LNCaP clone FGC (cell line): ENCODE data around the gene HORMAD2.
A peak's percentile ranks its signal among the peaks of the same experiment; 100 is the strongest.

Experiments used
- DNase-seq: peaks from one replicate; pipeline ENCODE4 v3.0.0-alpha.2; 2011; ENCODE audit warnings: low read depth
- H3K4me3 ChIP-seq: 2 replicates; pipeline ENCODE4 v1.5.1; 2011; ENCODE audit warnings: mild to moderate bottlenecking, low read depth, low read length, control low read depth
- TF ChIP-seq, protein P1 (sequence below): IDR thresholded peaks from 2 replicates; pipeline ENCODE4 v1.5.1; 2012; ENCODE audit warnings: mild to moderate bottlenecking; ENCODE audit not compliant: control insufficient read depth, insufficient read depth; ENCODE audit errors: extremely low read depth

HORMAD2 gene

DNA sequence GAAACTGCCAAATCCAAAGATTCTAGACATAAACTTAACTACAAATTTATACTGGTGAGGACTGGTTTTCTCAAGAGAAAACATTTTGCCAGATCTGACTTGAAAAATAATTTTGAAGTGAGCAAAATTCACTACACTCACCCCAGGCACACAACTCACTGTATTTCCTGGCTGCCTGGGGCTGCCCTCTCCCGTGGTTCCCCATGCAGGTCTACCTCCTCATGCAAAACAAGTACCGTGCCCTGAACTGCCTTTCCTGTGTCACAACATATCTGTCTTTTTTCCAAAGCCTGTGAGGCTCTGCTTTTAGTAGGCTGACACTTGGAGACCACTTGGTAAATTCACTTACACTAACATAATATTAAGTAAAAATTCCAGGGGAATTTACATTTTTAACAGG lies 89.9 kb downstream of the HORMAD2 start:
- TF ChIP-seq, protein P1, sequence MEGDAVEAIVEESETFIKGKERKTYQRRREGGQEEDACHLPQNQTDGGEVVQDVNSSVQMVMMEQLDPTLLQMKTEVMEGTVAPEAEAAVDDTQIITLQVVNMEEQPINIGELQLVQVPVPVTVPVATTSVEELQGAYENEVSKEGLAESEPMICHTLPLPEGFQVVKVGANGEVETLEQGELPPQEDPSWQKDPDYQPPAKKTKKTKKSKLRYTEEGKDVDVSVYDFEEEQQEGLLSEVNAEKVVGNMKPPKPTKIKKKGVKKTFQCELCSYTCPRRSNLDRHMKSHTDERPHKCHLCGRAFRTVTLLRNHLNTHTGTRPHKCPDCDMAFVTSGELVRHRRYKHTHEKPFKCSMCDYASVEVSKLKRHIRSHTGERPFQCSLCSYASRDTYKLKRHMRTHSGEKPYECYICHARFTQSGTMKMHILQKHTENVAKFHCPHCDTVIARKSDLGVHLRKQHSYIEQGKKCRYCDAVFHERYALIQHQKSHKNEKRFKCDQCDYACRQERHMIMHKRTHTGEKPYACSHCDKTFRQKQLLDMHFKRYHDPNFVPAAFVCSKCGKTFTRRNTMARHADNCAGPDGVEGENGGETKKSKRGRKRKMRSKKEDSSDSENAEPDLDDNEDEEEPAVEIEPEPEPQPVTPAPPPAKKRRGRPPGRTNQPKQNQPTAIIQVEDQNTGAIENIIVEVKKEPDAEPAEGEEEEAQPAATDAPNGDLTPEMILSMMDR = no peak
- no peak overlapping the region for H3K4me3 ChIP-seq
- DNase-seq = no peak

DNA sequence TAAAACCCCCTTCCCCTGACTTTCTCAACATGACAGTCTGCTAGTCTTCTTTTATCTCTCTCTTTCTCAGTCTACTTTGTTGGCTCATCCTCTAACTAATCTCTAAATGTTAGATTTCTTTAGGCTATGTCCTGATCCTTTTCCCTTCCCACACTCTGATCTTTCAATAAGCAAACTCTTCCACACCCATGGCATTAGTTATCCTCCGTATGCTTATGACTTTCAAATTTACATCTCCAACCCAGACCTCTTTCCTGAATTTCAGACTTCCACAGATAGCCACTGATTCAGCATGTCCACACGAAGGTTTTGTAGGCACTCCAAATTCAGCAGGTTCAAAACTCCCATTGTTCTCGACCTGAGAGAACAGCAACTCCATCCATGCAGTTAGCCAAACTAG lies 90.7 kb downstream of the HORMAD2 start:
- DNase-seq = no peak
- H3K4me3 ChIP-seq = no peak overlapping the region
- TF ChIP-seq, protein P1 = no peak

DNA sequence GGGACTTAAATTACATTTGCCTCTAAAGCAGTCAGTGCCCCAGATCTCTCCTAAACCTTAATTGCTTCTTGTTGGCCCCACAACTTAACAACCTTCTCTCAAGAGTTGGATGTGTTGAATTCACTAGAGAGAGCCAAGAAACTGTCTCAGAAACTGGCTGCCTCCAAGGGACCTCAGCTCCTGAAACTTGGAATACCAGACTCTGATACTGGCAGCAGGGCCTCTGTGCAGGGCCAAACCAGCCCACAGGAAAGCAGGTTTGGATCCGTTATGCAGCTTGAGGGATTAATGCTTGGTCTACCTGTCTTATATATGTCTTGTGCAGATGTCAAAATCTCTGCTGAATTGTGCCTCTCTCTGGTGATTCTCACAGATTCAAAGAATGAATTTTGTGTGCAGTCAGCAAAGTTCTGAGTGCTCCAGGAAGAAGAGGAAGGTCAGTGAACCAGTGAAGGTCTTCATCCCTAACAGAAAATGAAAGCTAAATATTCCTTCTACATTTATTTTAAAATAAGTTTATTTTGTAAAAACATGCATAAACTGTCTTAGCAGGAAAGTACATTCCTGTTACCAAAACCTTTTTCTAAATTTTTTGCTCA lies 95.5 kb downstream of the HORMAD2 start:
- DNase-seq = no peak
- TF ChIP-seq, protein P1 = no peak
- H3K4me3 ChIP-seq = no peak overlapping the region

DNA sequence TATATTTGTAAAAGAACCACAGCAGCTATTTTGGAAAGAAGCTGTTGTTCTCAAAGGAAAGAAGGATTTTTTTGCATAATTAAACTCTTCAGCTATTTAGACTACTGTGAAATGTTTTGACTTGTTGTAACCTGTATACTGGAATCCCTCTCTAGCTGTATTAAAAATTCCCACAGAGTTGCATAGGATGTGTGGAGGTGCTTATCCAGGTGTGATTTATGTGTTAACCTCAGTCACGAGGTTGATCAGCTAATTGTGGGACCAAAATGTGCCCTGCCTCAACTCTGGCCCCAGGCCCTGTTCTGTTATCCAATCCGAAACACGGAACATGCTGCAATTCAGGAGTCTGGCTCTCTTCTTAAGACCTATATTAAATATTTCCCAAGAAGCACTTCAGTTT lies 96.2 kb downstream of the HORMAD2 start:
- H3K4me3 ChIP-seq = no peak overlapping the region
- TF ChIP-seq, protein P1 = no peak
- no peak for DNase-seq

DNA sequence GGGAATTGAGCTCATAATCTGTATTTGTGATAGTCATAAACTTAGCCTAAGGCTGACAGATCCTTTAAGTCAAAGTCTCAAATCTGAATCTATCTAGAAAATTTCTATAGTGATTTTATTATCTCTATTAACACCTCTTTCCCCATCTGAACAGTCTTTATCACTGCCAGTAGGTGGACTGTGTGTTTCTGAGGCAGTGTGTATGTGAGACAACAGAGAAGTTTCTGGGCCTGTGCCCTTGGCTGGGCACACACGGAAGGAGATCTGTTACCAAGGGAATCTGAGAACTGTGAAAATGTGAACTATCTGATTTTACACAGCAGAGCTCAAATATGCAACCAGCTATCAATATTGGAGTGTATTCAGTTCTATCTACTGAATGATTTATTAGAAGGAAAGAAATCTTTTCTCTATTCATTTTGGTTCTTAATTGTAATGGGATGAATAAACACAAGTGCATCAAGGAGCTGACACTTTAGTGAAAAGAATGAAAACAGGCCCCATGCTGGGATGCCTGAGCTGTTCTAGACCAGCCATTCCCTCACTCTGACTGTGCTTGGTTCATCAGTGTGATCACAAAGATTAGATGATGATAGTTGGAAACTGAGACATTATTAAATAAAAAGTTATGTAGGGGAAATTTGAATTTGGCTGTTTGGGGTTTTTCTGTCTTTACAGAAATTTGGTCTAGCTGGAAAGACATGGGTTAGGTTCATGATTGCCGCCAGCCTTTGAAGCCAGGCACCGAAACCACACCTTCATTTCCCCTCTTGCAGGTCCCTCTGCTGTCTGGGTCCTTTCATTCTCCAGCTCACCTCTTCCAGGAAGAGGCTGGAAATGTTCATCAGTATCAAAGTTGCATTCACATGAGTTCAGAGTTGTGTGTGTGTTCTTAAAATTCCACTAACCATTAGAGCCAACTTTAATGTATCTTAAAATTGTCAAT lies 98.2 kb downstream of the HORMAD2 start:
- TF ChIP-seq, protein P1 = peak; percentile 19; the same call in 1 of the 2 replicates
- no peak for DNase-seq

DNA sequence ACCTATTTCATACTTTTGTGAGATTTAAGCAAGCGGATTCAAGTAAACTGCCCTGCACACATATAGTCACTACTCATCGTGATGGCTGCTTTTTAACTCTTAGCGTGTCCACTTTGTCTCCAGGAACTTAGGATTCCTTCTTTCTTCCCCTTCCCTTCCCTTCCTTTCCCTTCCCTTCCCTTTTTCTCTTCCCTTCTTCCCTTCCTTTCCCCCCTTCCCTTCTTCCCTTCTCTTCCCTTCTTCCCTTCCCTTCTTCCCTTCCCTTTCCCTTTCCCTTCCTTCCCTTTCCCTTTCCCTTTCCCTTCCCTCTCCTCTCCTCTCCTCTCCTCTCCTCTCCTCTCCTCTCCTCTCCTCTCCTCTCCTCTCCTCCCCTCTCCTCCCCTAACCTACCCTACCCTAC lies 100.4 kb downstream of the HORMAD2 start:
- TF ChIP-seq, protein P1 = no peak
- no peak overlapping the region for H3K4me3 ChIP-seq
- no peak for DNase-seq

More for the DNA sequence above, 98.2 kb downstream of the HORMAD2 start:
- no peak overlapping the region for H3K4me3 ChIP-seq
